ENCODE data around the gene PCMT1. TPM values are rescaled to one million over a fixed set of nuclear protein-coding genes. Genes with fewer than 3 reads are reported as not detected.

The PCMT1 gene
- total and polyA plus RNA-seq, 9 of the 15 experiments (the other 6 are each of a cell fraction or from before 2014, with no cell fraction given): 217 to 541 (median 327) TPM

GRCh38 chr6:149749594-149750135, at the start of gene PCMT1 (continued):
- TF ChIP-seq C11orf30 (IDR thresholded peaks at IDR 0.05; ENCODE audit: low read depth) (0 out of 2 replicates have a peak, but pooled peaks have one; percentile 22), POLR2AphosphoS5 (IDR thresholded peaks at IDR 0.05; ENCODE audit: control insufficient read depth, insufficient read depth, low read depth, low read length) (peak; percentile 85), ZBTB8A (IDR thresholded peaks at IDR 0.05; ENCODE audit: partially characterized antibody) (no peak), ZNF407 (IDR thresholded peaks at IDR 0.05; ENCODE audit: low read depth) (no peak; the same call in 1 of the 2 replicates), TRIM24 (IDR thresholded peaks at IDR 0.05) (no peak), ZNF586 (CRISPR knock-in tag; conservative IDR thresholded peaks at IDR 0.05) (no peak), GTF2A2 (tag; IDR thresholded peaks at IDR 0.05) (no peak), PCBP1 (IDR thresholded peaks at IDR 0.05; ENCODE audit: low read depth, low read length, poor library complexity, severe bottlenecking) (no peak), CGGBP1 (CRISPR knock-in tag; IDR thresholded peaks at IDR 0.05) (no peak), DPF2 (IDR thresholded peaks at IDR 0.05) (no peak), ZFP91 (CRISPR knock-in tag; IDR thresholded peaks at IDR 0.05) (no peak), SP2 (IDR thresholded peaks at IDR 0.05; ENCODE audit: extremely low read depth, low read depth, low read length, poor library complexity, severe bottlenecking) (no peak), ETV1 (tag; conservative IDR thresholded peaks at IDR 0.05; ENCODE audit: low read depth) (0 out of 2 replicates have a peak, but pooled peaks have one; percentile 73), ZBTB26 (CRISPR knock-in tag; IDR thresholded peaks at IDR 0.05) (no peak), PHB2 (IDR thresholded peaks at IDR 0.05; ENCODE audit: low read depth) (no peak), ZNF76 (CRISPR knock-in tag; IDR thresholded peaks at IDR 0.05; ENCODE audit: borderline replicate concordance) (peak; percentile 65; the same call in 1 of the 2 replicates), KAT8 (IDR thresholded peaks at IDR 0.05; ENCODE audit: low read depth) (no peak)
